ENCODE results near the gene ZMYND10. TPM values are rescaled to one million over a fixed set of nuclear protein-coding genes. Genes with fewer than 3 reads are reported as not detected.

ZMYND10 gene
- total RNA-seq, 1 donor from 2014 or later: not detected

DNA sequence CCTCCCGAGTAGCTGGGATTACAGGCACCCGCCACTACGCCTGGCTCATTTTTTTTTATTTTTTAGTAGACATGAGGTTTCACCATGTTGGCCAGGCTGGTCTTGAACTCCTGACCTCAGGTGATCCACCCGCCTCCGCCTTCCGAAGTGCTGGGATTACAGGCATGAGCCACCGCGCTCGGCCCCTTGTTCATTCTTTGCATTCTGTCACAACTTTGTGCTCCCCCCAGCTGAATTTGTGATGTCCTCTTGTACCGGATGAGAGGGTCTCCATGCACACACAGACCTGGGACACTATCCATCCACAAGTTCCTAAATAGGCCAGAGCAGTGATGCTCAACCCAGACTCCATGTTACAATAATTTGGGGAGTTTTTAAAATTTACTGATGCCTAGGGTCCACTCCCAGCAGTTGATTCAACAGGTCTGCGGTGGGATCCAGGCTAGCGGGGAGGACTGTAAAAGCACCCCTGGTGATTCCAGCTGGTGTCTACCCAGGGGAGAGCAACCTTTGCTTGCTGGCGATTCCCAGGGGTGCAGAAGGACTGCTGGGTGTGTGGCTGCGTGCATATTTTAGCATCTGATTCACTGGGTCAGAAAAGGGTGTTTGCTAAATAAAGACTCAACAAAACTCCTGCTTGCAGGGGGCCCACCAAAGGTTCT is 5.9 kb downstream of the ZMYND10 start:
- peak overlapping the region; percentile 99 for H3K27ac ChIP-seq
- no peaks in the 10 kb centered on the region for H3K9me3 ChIP-seq
- H3K36me3 ChIP-seq: no peaks in the 10 kb centered on the region
- H3K27me3 ChIP-seq: no peaks in the 10 kb centered on the region
- no peak for DNase-seq (ENCODE audit: low spot score in 2 of 2)
- intact Hi-C loops (cut with DNase I): no loop called here
- H3K4me3 ChIP-seq: peak overlapping the region; percentile 68 to 96
- TF ChIP-seq, protein P1, sequence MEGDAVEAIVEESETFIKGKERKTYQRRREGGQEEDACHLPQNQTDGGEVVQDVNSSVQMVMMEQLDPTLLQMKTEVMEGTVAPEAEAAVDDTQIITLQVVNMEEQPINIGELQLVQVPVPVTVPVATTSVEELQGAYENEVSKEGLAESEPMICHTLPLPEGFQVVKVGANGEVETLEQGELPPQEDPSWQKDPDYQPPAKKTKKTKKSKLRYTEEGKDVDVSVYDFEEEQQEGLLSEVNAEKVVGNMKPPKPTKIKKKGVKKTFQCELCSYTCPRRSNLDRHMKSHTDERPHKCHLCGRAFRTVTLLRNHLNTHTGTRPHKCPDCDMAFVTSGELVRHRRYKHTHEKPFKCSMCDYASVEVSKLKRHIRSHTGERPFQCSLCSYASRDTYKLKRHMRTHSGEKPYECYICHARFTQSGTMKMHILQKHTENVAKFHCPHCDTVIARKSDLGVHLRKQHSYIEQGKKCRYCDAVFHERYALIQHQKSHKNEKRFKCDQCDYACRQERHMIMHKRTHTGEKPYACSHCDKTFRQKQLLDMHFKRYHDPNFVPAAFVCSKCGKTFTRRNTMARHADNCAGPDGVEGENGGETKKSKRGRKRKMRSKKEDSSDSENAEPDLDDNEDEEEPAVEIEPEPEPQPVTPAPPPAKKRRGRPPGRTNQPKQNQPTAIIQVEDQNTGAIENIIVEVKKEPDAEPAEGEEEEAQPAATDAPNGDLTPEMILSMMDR (IDR thresholded peaks at IDR 0.05): no peak
- peaks cover 20 to 56% of the 10 kb centered on the region in 2 donors for H3K4me1 ChIP-seq

DNA sequence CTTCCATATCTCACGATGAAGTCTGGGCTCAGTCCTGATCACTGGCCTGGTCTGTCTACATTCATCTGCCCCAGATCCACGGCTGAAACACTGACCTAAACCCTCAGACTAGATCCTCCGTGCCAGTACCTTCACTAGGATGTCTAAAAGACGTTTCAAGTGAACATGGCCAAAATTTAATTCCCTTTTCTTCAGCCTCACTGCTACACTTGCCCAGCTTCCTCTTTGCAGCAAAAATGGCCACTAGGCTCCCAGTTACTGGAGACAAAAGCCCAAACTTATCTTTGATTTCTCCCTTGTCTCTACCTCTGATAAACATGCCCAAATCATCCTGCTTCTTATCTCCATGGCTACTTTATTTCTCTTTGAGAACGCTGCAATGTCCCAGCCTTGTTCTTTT is 6.6 kb downstream of the ZMYND10 start:
- no peak for DNase-seq (ENCODE audit: low spot score in 2 of 2)
- peak overlapping the region; percentile 14 to 96 for H3K4me3 ChIP-seq
- no peaks in the 10 kb centered on the region for H3K9me3 ChIP-seq
- H3K4me1 ChIP-seq: peaks cover 24 to 63% of the 10 kb centered on the region in 2 donors
- TF ChIP-seq, protein P1 (IDR thresholded peaks at IDR 0.05): no peak
- peak overlapping the region; percentile 99 for H3K27ac ChIP-seq
- no peaks in the 10 kb centered on the region for H3K36me3 ChIP-seq
- intact Hi-C loops (cut with DNase I): no loop called here
- H3K27me3 ChIP-seq: no peaks in the 10 kb centered on the region

DNA sequence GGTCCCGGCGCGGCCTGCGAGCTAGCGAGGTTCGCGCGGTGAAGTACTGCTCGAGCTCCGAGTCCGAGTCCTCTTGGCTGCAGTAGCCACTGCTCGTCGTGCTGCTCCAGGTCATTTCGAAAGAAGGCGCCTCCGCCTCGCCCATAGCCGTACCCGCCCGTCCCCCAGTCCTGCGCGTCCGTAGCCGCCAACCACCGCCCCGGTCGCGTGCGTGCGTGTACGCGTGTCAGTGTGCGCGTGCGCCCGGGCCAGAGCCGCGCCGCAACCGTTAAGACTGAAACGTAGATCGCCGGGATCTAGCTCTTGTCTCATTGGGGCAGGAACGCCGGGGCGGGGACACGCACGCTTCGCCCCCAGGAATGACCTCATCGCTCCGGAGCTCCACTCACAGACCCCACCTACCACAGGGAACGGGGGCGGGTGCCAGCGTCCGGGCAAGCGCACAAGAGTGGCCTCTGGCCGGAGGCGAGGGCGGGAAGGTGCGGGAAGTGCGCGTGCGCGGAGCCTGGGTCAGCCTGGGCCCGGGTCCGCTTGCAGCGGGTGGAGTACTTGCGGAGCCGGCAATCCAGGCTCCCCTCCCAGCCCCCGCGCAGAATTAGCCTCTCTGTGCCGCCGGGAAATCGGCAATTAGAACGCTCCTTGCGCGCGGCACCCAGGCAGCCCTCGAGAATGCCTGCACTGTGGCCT is 8.2 kb downstream of the ZMYND10 start:
- peak overlapping the region; percentile 72 to 96 for H3K4me3 ChIP-seq
- H3K4me1 ChIP-seq: peaks cover 25 to 70% of the 10 kb centered on the region in 2 donors

DNA sequence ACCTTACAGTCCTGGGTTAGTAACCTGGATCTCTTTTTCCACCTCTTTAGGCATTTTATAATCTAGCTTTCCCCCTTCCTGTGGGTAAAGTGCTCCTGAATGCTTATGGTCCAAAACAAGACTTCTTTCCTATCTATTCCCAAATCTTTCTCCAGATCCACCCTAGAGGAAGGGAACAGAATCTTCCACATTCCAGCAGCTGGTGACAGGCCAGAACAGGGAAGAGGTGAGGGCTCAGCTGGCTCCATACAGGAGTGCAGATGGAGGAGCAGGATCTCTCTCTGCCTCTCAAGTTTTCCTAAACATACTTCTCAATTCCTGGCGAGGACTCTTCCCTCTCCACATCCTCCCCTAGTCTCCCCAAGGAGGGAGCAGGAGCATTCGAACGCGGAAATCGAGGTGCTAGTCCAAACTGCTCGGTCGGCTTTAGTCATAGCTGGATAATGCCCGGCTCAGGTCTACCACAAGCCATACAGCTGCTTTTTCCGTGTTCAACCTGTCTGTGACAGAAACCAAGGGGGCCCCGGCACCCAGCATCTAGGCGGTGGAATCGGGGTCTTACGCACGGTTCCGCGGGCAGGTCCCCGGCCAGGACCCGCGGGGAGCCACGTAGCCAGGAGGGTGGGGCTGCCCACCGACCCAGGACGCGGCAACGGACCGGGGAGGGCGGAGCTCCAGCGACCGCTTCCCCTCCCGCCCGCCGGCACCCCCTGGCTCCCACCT is 8.9 kb downstream of the ZMYND10 start:
- Histone ChIP-seq H3K27ac (peak overlapping the region; percentile 99), H3K36me3 (peaks cover 5 to 9% of the 10 kb centered on the region in 2 donors), H3K4me1 (peaks cover 25 to 70% of the 10 kb centered on the region in 2 donors), H3K4me3 (peak overlapping the region; percentile 72 to 96), H3K27me3 (no peaks in the 10 kb centered on the region), H3K9me3 (no peaks in the 10 kb centered on the region)
- intact Hi-C loops (cut with DNase I): loop anchor here (1.0 kb wide), 1 partner anchor 23 kb away; the partner anchor contains the start of gene TMEM115
- DNase-seq (ENCODE audit: low spot score in 2 of 2): no peak
- TF ChIP-seq, protein P1 (IDR thresholded peaks at IDR 0.05): no peak

More for the DNA sequence above, 8.2 kb downstream of the ZMYND10 start:
- intact Hi-C loops (cut with DNase I): loop anchor here (1.0 kb wide), 1 partner anchor 22 kb away; the partner anchor contains the start of gene TMEM115
- peak overlapping the region; percentile 99 for H3K27ac ChIP-seq
- peak; percentile 99 to 100 for DNase-seq (ENCODE audit: low spot score in 2 of 2)
- H3K36me3 ChIP-seq: peaks cover 0 to 2% of the 10 kb centered on the region in 2 donors
- TF ChIP-seq, protein P1 (IDR thresholded peaks at IDR 0.05): no peak
- H3K9me3 ChIP-seq: no peaks in the 10 kb centered on the region
- H3K27me3 ChIP-seq: no peaks in the 10 kb centered on the region

DNA sequence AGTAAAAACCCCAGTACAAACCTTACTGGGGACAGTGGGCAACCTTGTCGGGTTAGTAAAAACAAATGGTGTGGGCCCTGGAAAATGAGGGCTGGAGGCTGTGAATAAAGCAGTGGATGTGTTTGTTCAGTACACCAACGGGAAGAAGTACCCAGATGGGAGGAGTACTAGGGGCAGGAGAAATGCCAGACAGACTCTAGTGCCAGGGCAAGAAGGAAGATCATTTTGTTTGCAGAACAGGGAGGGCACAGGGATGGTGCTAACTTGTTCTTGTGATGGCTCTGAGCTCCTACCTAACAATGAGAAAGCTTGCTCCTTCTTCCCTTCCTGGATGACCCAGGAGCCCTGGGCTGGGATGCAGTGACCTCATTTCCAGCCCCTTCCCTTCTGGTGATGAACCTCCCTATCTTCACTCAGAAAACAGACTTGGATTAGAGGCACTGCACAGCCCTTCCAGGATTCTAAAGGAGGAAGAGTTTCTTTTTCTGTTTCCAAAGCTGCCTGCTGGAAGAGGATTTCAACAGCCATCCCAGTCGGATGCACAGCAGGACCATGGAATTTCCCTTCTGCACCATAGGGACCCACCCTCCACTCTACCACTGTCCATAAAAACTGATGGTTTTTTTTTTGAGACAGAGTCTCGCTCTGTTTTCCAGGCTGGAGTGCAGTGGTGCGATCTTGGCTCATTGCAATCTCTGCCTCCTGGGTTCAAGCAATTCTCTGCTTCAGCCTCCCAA is 11.0 kb downstream of the ZMYND10 start:
- Histone ChIP-seq H3K4me1 (peaks cover 17 to 51% of the 10 kb centered on the region in 2 donors), H3K36me3 (peaks cover 26 to 30% of the 10 kb centered on the region in 2 donors), H3K27ac (peak overlapping the region; percentile 99), H3K4me3 (peak overlapping the region; percentile 0 to 96), H3K9me3 (no peaks in the 10 kb centered on the region), H3K27me3 (no peaks in the 10 kb centered on the region)
- intact Hi-C loops (cut with DNase I): no loop called here
- TF ChIP-seq, protein P1 (IDR thresholded peaks at IDR 0.05): no peak
- DNase-seq (ENCODE audit: low spot score in 2 of 2): no peak

Data from ascending aorta (tissue), 2 donors.